K562 (cell line): ENCODE data around the gene PEPD. TPM values are rescaled to one million over a fixed set of nuclear protein-coding genes. Genes with fewer than 3 reads are reported as not detected.

Source experiments
- ATAC-seq: fragments of 200-7000 bp; cut with Tn5 transposase; 3 replicates; pipeline ENCODE4 v1.9.1; 2020; ENCODE audit warnings: moderate library complexity
- BruUV-seq: library from RNA; stranded (reverse); fragments of 400-500 nt; replicated peaks from 2 replicates; lab custom pipeline; 2021; lab: Mats Ljungman, UMichigan
- CTCF ChIA-PET: fragments of 300-600 bp; formaldehyde crosslinking; extraction: SDS; loops from one replicate; lab custom pipeline; 2021; ENCODE audit warnings: low intra/inter-chr PET ratio; lab: Yijun Ruan, JAX
- POLR2A ChIA-PET: fragments of 300-600, 350-650 bp; sonication (Branson Sonifier 250); formaldehyde crosslinking; extraction: SDS; loops from one replicate; lab custom pipeline; 2021; ENCODE audit warnings: antibody characterized with exemption, inconsistent platforms; lab: Yijun Ruan, JAX
- DNase-seq, 4 experiments: peaks; one replicate each; pipeline versions ENCODE4 v3.0.0 to v3.0.0-alpha.2; 2011 to 2018; ENCODE audit warnings: low spot score in 3 of 4, mixed read lengths in 3 of 4; ENCODE audit errors: extremely low read depth in 1 of 4
- FAIRE-seq: peaks from 2 replicates; lab custom pipeline; 2011; peaks lifted over from hg19 to GRCh38; lab: Jason Lieb, UNC
- H2AFZ ChIP-seq: 2 replicates; pipeline ENCODE4 v1.6.0; 2011; ENCODE audit warnings: low read depth, low read length, control low read depth, inconsistent platforms
- H3K27ac ChIP-seq: fragments of 200-600 bp; 3 replicates; pipeline ENCODE4 v1.8.0; 2011; ENCODE audit warnings: low read depth, mild to moderate bottlenecking, control low read depth, inconsistent platforms, low read length, moderate library complexity, mixed read lengths; ENCODE audit errors: extremely low read depth
- H3K27me3 ChIP-seq, 2 experiments: fragments of 300-600 bp in 1 of 2; 2 replicates in 1 of 2; 3 replicates in 1 of 2; pipeline versions ENCODE4 v1.6.0 to v1.8.0; 2011; ENCODE audit warnings: inconsistent platforms in 2 of 2, low read length in 2 of 2, mild to moderate bottlenecking in 1 of 2, mixed read lengths in 1 of 2, moderate library complexity in 1 of 2; ENCODE audit not compliant: control insufficient read depth in 2 of 2, insufficient read depth in 2 of 2
- H3K36me3 ChIP-seq: fragments of 300-600 bp; 3 replicates; pipeline ENCODE4 v1.8.0; 2011; ENCODE audit warnings: mild to moderate bottlenecking, low read length, inconsistent platforms; ENCODE audit not compliant: control insufficient read depth, insufficient read depth
- H3K4me1 ChIP-seq, 2 experiments: fragments of 200-600 bp in 1 of 2; replicated peaks in 1 of 2; 2 replicates in 1 of 2; 3 replicates in 1 of 2; pipeline versions ENCODE4 v1.5.1 to v1.8.0; 2011; ENCODE audit warnings: inconsistent platforms in 2 of 2, low read length in 2 of 2, mild to moderate bottlenecking in 1 of 2, mixed read lengths in 1 of 2, moderate library complexity in 1 of 2; ENCODE audit not compliant: control insufficient read depth in 2 of 2, insufficient read depth in 2 of 2
- H3K4me2 ChIP-seq: 2 replicates; pipeline ENCODE4 v1.6.1; 2011; ENCODE audit warnings: low read length, control low read depth, inconsistent platforms, mixed read lengths; ENCODE audit not compliant: insufficient read depth
- H3K4me3 ChIP-seq: fragments of 200-600 bp; sonication (generic), shearing (Covaris generic); 2 replicates; pipeline ENCODE4 v1.5.1; 2016; ENCODE audit warnings: control low read depth, inconsistent platforms
- H3K79me2 ChIP-seq: fragments of 200-600 bp; 3 replicates; pipeline ENCODE4 v1.8.0; 2011; ENCODE audit warnings: low read length, inconsistent platforms; ENCODE audit not compliant: control insufficient read depth, insufficient read depth
- H3K9ac ChIP-seq, 2 experiments: 2 replicates each; pipeline versions ENCODE4 v1.6.0 to v1.6.1; 2011; ENCODE audit warnings: low read depth in 2 of 2, low read length in 2 of 2, control low read depth in 1 of 2, inconsistent platforms in 1 of 2, mild to moderate bottlenecking in 1 of 2, mixed read lengths in 1 of 2; ENCODE audit not compliant: insufficient read depth in 1 of 2
- H3K9me1 ChIP-seq: one replicate; pipeline ENCODE4 v1.6.0; 2011; ENCODE audit warnings: inconsistent platforms, mild to moderate bottlenecking, low read length, moderate library complexity; ENCODE audit not compliant: control insufficient read depth, insufficient read depth
- H3K9me3 ChIP-seq: replicated peaks from 2 replicates; pipeline ENCODE4 v1.5.1; 2011; ENCODE audit warnings: low read depth, low read length, inconsistent platforms; ENCODE audit not compliant: control insufficient read depth, insufficient read depth
- H4K20me1 ChIP-seq: replicated peaks from 2 replicates; pipeline ENCODE4 v1.6.1; 2011; ENCODE audit warnings: low read length, inconsistent platforms, mixed read lengths; ENCODE audit not compliant: control insufficient read depth, insufficient read depth
- ATF7 ChIP-seq: fragments of 450-650 bp; IDR thresholded peaks from 2 replicates; pipeline ENCODE4 v1.7.1; 2014; ENCODE audit warnings: mild to moderate bottlenecking, moderate library complexity
- CGGBP1 ChIP-seq: fragments of 250-450 bp; sonication (Bioruptor Pico); IDR thresholded peaks from 2 replicates; pipeline ENCODE4 v1.9.0; 2021; ENCODE audit warnings: mild to moderate bottlenecking
- ETV6 ChIP-seq, 3 experiments: fragments of 150-350 bp in 1 of 3; sonication (generic) in 1 of 3; formaldehyde crosslinking in 1 of 3; IDR thresholded peaks; 2 replicates each; pipeline versions ENCODE4 v1.6.1 to v1.8.0; 2014 to 2022; ENCODE audit warnings: borderline replicate concordance in 2 of 3, low read depth in 2 of 3, antibody characterized with exemption in 1 of 3, low read length in 1 of 3, mild to moderate bottlenecking in 1 of 3, missing genetic modification reagents in 1 of 3
- FOXA3 ChIP-seq, 2 experiments: fragments of 450-650 bp in 1 of 2; sonication (generic) in 1 of 2; formaldehyde crosslinking; IDR thresholded peaks in 1 of 2; conservative IDR thresholded peaks in 1 of 2; 2 replicates each; pipeline versions ENCODE4 v1.4.0 to v1.8.0; 2020 to 2022; ENCODE audit warnings: mild to moderate bottlenecking in 2 of 2, missing genetic modification reagents in 1 of 2
- KAT2B ChIP-seq: IDR thresholded peaks from one replicate; pipeline ENCODE4 v1.6.1; 2012; ENCODE audit warnings: low read depth, mild to moderate bottlenecking, control low read depth, inconsistent platforms, low read length, moderate library complexity
- NEUROD1 ChIP-seq: fragments of 150-350 bp; IDR thresholded peaks from 2 replicates; pipeline ENCODE4 v1.6.1; 2014; ENCODE audit warnings: borderline replicate concordance, low read length, low read depth; ENCODE audit not compliant: partially characterized antibody
- NFYB ChIP-seq: IDR thresholded peaks from 2 replicates; pipeline ENCODE4 v1.6.1; 2011; ENCODE audit warnings: mild to moderate bottlenecking, moderate library complexity; ENCODE audit not compliant: insufficient read length; ENCODE audit errors: extremely low read depth
- RAD51 ChIP-seq: fragments of 450-650 bp; IDR thresholded peaks from 2 replicates; pipeline ENCODE4 v1.7.1; 2016; ENCODE audit warnings: low read depth, mild to moderate bottlenecking, borderline replicate concordance
- USF1 ChIP-seq: sonication (generic); formaldehyde crosslinking; IDR thresholded peaks from 2 replicates; pipeline ENCODE4 v1.9.0; 2022; ENCODE audit warnings: mild to moderate bottlenecking, missing genetic modification reagents
- ZNF318 ChIP-seq, 2 experiments: fragments of 450-650 bp; IDR thresholded peaks; 2 replicates each; pipeline ENCODE4 v1.6.1; 2016; ENCODE audit warnings: mild to moderate bottlenecking in 2 of 2, borderline replicate concordance in 1 of 2, low read depth in 1 of 2, moderate library complexity in 1 of 2
- ZNF384 ChIP-seq: IDR thresholded peaks from 2 replicates; pipeline ENCODE4 v1.6.1; 2012; ENCODE audit warnings: low read depth, low read length, improper control_type of control experiment
- ZNF586 ChIP-seq: fragments of 450-650 bp; formaldehyde crosslinking; conservative IDR thresholded peaks from 2 replicates; pipeline ENCODE4 v1.4.0; 2020; ENCODE audit warnings: mild to moderate bottlenecking, moderate library complexity
- ZNF75A ChIP-seq: fragments of 450-650 bp; formaldehyde crosslinking; IDR thresholded peaks from 2 replicates; pipeline ENCODE4 v1.4.0; 2020; ENCODE audit warnings: mild to moderate bottlenecking
- WGBS: fragments of 100-300 bp; shearing (Covaris generic); methylation state at CpG from one replicate; pipeline ENCODE4 v1.1.6; 2016; ENCODE audit warnings: low coverage, mixed read lengths; ENCODE audit not compliant: insufficient coverage; ENCODE audit errors: missing lambda C conversion rate; 5-methylcytosine and 5-hydroxymethylcytosine counted together
- in situ Hi-C: fragments of 300-500 bp; cut with MboI; formaldehyde crosslinking; loops from 4 replicates; pipeline ENCODE4 v1.15.0; 2018; ENCODE audit warnings: inconsistent platforms, mixed read lengths
- intact Hi-C: fragments of 100-400 bp; cut with micrococcal nuclease; formaldehyde crosslinking; loops from 2 replicates; pipeline ENCODE4 v1.14.2; 2022
- polyA plus RNA-seq, 8 experiments: library from polyadenylated mRNA; depleted of rRNA in 4 of 8; stranded (reverse) in 5 of 8; unstranded in 3 of 8; fragments of >200 nt; fragmentation: Nextera tagmentation in 2 of 8; fragmentation: Illumina TruSeq in 1 of 8; extraction: Ambion mirVana in 2 of 8; extraction: Trizol in 1 of 8; gene quantifications; 2 replicates each; pipeline versions ENCODE4 v1.2.1 to v1.2.3, GENCODE V29; 2011 to 2014; ENCODE audit warnings: inconsistent platforms in 1 of 8, missing spikeins in 1 of 8
- total RNA-seq, 7 experiments: library from RNA; depleted of rRNA in 6 of 7; stranded (reverse); fragments of >200 nt in 6 of 7; fragmentation: Illumina TruSeq in 2 of 7; extraction: Trizol in 2 of 7; gene quantifications; 2 replicates each; pipeline versions ENCODE4 v1.2.1 to v1.2.3, GENCODE V29; 2011 to 2021; ENCODE audit warnings: low replicate concordance in 1 of 7

Gene PEPD
- total and polyA plus RNA-seq, 9 of the 15 experiments (the other 6 are each of a cell fraction or from before 2014, with no cell fraction given) = 1.3 to 19.2 (median 16.0) TPM

- no peak overlapping the region for H3K9ac ChIP-seq
- H3K9me3 ChIP-seq = no peaks in the 10 kb centered on the region
- ChIA-PET POLR2A (no interaction called here), CTCF (no interaction called here)
- DNase-seq = peak in 3 of 4 experiments; percentile 42 to 56 (median 49)
- no peak overlapping the region for H3K27ac ChIP-seq
- WGBS = 0% methylated on average over 4 of the region's 4 CpGs
- peaks cover 5% of the 10 kb centered on the region; the same call in 1 of the 2 replicates for H4K20me1 ChIP-seq
- H3K79me2 ChIP-seq = no peaks in the 10 kb centered on the region
- ATAC-seq = peak; percentile 70; the same call in 2 of the 3 replicates
- no peak for FAIRE-seq
- H3K27me3 ChIP-seq = peaks cover 2 to 50% of the 10 kb centered on the region in 2 experiments; a peak in 3 of 5 replicates
- H3K4me3 ChIP-seq = no peak overlapping the region
- BruUV-seq = no TSS peak
- no peak overlapping the region; the same call in 1 of the 2 replicates for H3K4me2 ChIP-seq
- no peaks in the 10 kb centered on the region for H3K4me1 ChIP-seq
- no peak overlapping the region for H2AFZ ChIP-seq
- peaks cover 3% of the 10 kb centered on the region for H3K9me1 ChIP-seq
- intact Hi-C loops = no loop called here
- no peaks in the 10 kb centered on the region for H3K36me3 ChIP-seq
- in situ Hi-C loops = no loop called here
- TF ChIP-seq ZNF586 (no peak), FOXA3 (CRISPR knock-in tag; conservative IDR thresholded peaks at IDR 0.05 in 1 of 2, IDR thresholded peaks at IDR 0.05 in 1 of 2) (no peak), NFYB (peak; percentile 39), CGGBP1 (no peak), USF1 (peak; percentile 51; the same call in 1 of the 2 replicates), ZNF75A (CRISPR knock-in tag) (no peak), RAD51 (peak; percentile 30; the same call in 1 of the 2 replicates), KAT2B (no peak), ZNF384 (no peak), NEUROD1 (no peak), ATF7 (no peak), ZNF318 (IDR thresholded peaks at IDR 0.05; ENCODE audit: borderline replicate concordance in 1 of 2, low read depth in 1 of 2) (no peak), ETV6 (IDR thresholded peaks at IDR 0.05; ENCODE audit: borderline replicate concordance in 1 of 2, low read depth in 2 of 2, low read length in 1 of 2) (no peak), ETV6 (CRISPR knock-in tag; IDR thresholded peaks at IDR 0.05; ENCODE audit: borderline replicate concordance) (no peak)
Measured at GRCh38 chr19:33552928-33553279, 31.3 kb upstream of the PEPD start.
